Measurements from ENCODE around the gene STX12. TPM values are rescaled to one million over a fixed set of nuclear protein-coding genes. Genes with fewer than 3 reads are reported as not detected.

The STX12 gene
- total and polyA plus RNA-seq, 2 experiments from 2014 or later: 6.1 to 9.0 TPM

DNA sequence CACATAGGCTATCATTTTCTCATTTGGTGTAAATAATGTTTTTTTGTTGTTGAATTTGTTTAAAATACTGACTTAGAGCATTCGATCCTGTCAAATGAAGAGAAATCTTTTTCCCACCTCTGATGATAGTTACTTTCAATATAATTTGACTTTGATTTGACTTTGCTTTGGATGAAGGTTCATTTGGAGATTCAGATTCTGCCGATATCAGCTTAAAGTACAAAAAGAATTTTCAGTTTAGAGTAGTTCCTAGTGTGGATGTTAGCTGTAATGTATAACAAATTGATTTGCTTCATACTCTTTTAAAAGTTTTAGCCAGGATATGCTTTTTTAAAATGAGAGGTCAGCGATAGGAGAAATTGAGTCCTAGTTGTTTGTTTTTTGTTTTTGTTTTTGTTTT is 9.9 kb downstream of the STX12 start:
- Histone ChIP-seq H3K4me1 (ENCODE audit: insufficient read depth) (no peaks in the 10 kb centered on the region), H3K9me2 (ENCODE audit: insufficient read depth) (no peaks in the 10 kb centered on the region), H3K4me2 (no peak overlapping the region), H3K79me2 (replicated peaks; ENCODE audit: insufficient read depth) (peaks cover 3% of the 10 kb centered on the region; the same call in 1 of the 2 replicates), H3K4me3 (no peak overlapping the region), H2AFZ (no peak overlapping the region), H3K36me3 (ENCODE audit: insufficient read depth) (no peaks in the 10 kb centered on the region), H3F3A (replicated peaks; ENCODE audit: low read depth) (no peaks in the 10 kb centered on the region), H4K20me1 (replicated peaks; ENCODE audit: insufficient read depth) (no peaks in the 10 kb centered on the region), H3K27ac (ENCODE audit: low read depth) (no peak overlapping the region), H3K27me3 (ENCODE audit: insufficient read depth) (no peaks in the 10 kb centered on the region)
- no peaks in the 10 kb centered on the region for H3K9me3 Mint-ChIP-seq
- no peaks in the 10 kb centered on the region for H3K4me1 Mint-ChIP-seq
- TF ChIP-seq CREB1 (CRISPR knock-in tag; IDR thresholded peaks at IDR 0.05; ENCODE audit: low read depth): no peak
- no peak for ATAC-seq
- no peak overlapping the region for H3K27ac Mint-ChIP-seq
- DNase-seq (ENCODE audit: low spot score): no peak
- H3K4me3 Mint-ChIP-seq: no peak overlapping the region
- no peaks in the 10 kb centered on the region for H3K27me3 Mint-ChIP-seq (ENCODE audit: insufficient read depth, low read depth, poor library complexity)
- H3K36me3 Mint-ChIP-seq (ENCODE audit: low read depth): no peaks in the 10 kb centered on the region

DNA sequence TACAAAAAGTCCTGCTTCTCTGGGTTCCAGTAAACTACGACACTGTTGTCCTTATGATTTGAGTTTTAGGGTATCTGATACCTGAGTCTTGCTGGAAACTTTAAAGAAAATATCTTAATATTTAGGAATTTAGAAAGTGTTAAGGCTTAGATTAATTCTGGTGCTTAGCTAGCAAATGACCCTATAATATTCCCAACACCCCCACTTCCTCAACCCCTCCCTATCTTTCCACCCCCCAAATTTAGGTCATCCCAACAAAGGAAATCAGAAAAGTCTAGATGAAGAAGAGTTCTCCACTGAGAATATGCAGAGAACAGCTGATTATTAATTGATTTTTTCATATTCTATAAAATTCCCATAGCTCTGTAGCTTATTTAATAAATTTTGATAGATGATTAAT is 11.7 kb downstream of the STX12 start:
- Histone ChIP-seq H3K27ac (ENCODE audit: low read depth) (no peak overlapping the region), H4K20me1 (replicated peaks; ENCODE audit: insufficient read depth) (no peaks in the 10 kb centered on the region), H3K27me3 (ENCODE audit: insufficient read depth) (no peaks in the 10 kb centered on the region), H3K79me2 (replicated peaks; ENCODE audit: insufficient read depth) (no peaks in the 10 kb centered on the region; the same call in none of the 2 replicates), H3K9me2 (ENCODE audit: insufficient read depth) (no peaks in the 10 kb centered on the region), H3K4me3 (no peak overlapping the region), H2AFZ (no peak overlapping the region), H3K4me1 (ENCODE audit: insufficient read depth) (no peaks in the 10 kb centered on the region), H3F3A (replicated peaks; ENCODE audit: low read depth) (no peaks in the 10 kb centered on the region), H3K36me3 (ENCODE audit: insufficient read depth) (0 out of 2 replicates have a peak, but pooled peaks cover under 1% of the 10 kb centered on the region), H3K4me2 (no peak overlapping the region)
- TF ChIP-seq ZNF462 (CRISPR knock-in tag; IDR thresholded peaks at IDR 0.05) (no peak), NANOG (IDR thresholded peaks at IDR 0.05; ENCODE audit: borderline replicate concordance) (no peak), CTCF (conservative IDR thresholded peaks at IDR 0.05; ENCODE audit: low read depth in 2 of 2) (no peak), ZNF114 (CRISPR knock-in tag; IDR thresholded peaks at IDR 0.05) (no peak), EZH2 (IDR thresholded peaks at IDR 0.05; ENCODE audit: low read depth, unreplicated experiment) (no peak), CREB1 (CRISPR knock-in tag; IDR thresholded peaks at IDR 0.05; ENCODE audit: low read depth) (no peak), JUNB (IDR thresholded peaks at IDR 0.05; ENCODE audit: unreplicated experiment) (no peak), STAT1 (IDR thresholded peaks at IDR 0.05; ENCODE audit: unreplicated experiment) (no peak), EZH2phosphoT487 (IDR thresholded peaks at IDR 0.05; ENCODE audit: unreplicated experiment) (no peak), ZNF331 (CRISPR knock-in tag; IDR thresholded peaks at IDR 0.05; ENCODE audit: low read depth) (no peak), POLR2AphosphoS5 (IDR thresholded peaks at IDR 0.05; ENCODE audit: low read depth) (no peak)
- TF ChIP-seq, protein P1, sequence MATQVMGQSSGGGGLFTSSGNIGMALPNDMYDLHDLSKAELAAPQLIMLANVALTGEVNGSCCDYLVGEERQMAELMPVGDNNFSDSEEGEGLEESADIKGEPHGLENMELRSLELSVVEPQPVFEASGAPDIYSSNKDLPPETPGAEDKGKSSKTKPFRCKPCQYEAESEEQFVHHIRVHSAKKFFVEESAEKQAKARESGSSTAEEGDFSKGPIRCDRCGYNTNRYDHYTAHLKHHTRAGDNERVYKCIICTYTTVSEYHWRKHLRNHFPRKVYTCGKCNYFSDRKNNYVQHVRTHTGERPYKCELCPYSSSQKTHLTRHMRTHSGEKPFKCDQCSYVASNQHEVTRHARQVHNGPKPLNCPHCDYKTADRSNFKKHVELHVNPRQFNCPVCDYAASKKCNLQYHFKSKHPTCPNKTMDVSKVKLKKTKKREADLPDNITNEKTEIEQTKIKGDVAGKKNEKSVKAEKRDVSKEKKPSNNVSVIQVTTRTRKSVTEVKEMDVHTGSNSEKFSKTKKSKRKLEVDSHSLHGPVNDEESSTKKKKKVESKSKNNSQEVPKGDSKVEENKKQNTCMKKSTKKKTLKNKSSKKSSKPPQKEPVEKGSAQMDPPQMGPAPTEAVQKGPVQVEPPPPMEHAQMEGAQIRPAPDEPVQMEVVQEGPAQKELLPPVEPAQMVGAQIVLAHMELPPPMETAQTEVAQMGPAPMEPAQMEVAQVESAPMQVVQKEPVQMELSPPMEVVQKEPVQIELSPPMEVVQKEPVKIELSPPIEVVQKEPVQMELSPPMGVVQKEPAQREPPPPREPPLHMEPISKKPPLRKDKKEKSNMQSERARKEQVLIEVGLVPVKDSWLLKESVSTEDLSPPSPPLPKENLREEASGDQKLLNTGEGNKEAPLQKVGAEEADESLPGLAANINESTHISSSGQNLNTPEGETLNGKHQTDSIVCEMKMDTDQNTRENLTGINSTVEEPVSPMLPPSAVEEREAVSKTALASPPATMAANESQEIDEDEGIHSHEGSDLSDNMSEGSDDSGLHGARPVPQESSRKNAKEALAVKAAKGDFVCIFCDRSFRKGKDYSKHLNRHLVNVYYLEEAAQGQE (IDR thresholded peaks at IDR 0.05; ENCODE audit: unreplicated experiment): no peak
- no peak for DNase-seq (ENCODE audit: low spot score)
- Mint-ChIP-seq H3K27me3 (ENCODE audit: insufficient read depth, low read depth, poor library complexity) (no peaks in the 10 kb centered on the region), H3K4me1 (no peaks in the 10 kb centered on the region), H3K36me3 (ENCODE audit: low read depth) (peaks cover 3% of the 10 kb centered on the region; the same call in 2 of the 3 replicates), H3K4me3 (no peak overlapping the region), H3K9me3 (no peaks in the 10 kb centered on the region), H3K27ac (no peak overlapping the region)
- ATAC-seq: no peak

Measured in GM23338 (cell line).